HL-60 (cell line): ENCODE measurements around the gene ACTN4.

ENCODE experiments used
- POLR2AphosphoS5 ChIP-seq: IDR thresholded peaks from 2 replicates; pipeline ENCODE4 v1.6.1; 2012; ENCODE audit warnings: low read depth
- SPI1 ChIP-seq: IDR thresholded peaks from 2 replicates; pipeline ENCODE4 v1.6.1; 2012; ENCODE audit warnings: low read depth, mild to moderate bottlenecking, borderline replicate concordance
- TF ChIP-seq, protein P1 (sequence below): IDR thresholded peaks from one replicate; pipeline ENCODE4 v1.5.1; 2011; ENCODE audit warnings: low read length, control low read depth, inconsistent platforms; ENCODE audit not compliant: insufficient read depth
- TF ChIP-seq, protein P2 (sequence below): IDR thresholded peaks from 2 replicates; pipeline ENCODE4 v1.6.1; 2012; ENCODE audit warnings: low read depth; ENCODE audit not compliant: insufficient replicate concordance

DNA sequence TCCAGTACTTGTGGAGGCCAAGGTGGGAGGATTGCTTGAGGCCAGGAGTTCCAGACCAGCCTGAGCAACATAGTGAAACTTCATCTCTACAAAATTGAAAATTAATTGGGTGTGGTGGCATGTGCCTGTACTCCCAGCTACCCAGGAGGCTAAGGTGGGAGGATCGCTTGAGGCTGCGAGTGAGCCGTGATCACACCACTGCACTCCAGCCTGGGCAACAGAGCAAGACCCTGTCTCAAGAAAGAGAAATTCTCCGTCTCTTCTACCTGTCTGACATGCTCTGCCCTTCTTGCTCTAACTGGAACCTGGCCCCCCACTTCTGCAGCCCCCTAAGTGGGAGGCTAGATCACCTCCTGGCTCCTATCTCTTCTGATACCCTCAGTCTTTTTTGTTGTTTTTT lies 21.0 kb upstream of the ACTN4 start:
- TF ChIP-seq, protein P1, sequence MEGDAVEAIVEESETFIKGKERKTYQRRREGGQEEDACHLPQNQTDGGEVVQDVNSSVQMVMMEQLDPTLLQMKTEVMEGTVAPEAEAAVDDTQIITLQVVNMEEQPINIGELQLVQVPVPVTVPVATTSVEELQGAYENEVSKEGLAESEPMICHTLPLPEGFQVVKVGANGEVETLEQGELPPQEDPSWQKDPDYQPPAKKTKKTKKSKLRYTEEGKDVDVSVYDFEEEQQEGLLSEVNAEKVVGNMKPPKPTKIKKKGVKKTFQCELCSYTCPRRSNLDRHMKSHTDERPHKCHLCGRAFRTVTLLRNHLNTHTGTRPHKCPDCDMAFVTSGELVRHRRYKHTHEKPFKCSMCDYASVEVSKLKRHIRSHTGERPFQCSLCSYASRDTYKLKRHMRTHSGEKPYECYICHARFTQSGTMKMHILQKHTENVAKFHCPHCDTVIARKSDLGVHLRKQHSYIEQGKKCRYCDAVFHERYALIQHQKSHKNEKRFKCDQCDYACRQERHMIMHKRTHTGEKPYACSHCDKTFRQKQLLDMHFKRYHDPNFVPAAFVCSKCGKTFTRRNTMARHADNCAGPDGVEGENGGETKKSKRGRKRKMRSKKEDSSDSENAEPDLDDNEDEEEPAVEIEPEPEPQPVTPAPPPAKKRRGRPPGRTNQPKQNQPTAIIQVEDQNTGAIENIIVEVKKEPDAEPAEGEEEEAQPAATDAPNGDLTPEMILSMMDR, result no peak
- TF ChIP-seq SPI1 (no peak), POLR2AphosphoS5 (no peak)
- TF ChIP-seq, protein P2, sequence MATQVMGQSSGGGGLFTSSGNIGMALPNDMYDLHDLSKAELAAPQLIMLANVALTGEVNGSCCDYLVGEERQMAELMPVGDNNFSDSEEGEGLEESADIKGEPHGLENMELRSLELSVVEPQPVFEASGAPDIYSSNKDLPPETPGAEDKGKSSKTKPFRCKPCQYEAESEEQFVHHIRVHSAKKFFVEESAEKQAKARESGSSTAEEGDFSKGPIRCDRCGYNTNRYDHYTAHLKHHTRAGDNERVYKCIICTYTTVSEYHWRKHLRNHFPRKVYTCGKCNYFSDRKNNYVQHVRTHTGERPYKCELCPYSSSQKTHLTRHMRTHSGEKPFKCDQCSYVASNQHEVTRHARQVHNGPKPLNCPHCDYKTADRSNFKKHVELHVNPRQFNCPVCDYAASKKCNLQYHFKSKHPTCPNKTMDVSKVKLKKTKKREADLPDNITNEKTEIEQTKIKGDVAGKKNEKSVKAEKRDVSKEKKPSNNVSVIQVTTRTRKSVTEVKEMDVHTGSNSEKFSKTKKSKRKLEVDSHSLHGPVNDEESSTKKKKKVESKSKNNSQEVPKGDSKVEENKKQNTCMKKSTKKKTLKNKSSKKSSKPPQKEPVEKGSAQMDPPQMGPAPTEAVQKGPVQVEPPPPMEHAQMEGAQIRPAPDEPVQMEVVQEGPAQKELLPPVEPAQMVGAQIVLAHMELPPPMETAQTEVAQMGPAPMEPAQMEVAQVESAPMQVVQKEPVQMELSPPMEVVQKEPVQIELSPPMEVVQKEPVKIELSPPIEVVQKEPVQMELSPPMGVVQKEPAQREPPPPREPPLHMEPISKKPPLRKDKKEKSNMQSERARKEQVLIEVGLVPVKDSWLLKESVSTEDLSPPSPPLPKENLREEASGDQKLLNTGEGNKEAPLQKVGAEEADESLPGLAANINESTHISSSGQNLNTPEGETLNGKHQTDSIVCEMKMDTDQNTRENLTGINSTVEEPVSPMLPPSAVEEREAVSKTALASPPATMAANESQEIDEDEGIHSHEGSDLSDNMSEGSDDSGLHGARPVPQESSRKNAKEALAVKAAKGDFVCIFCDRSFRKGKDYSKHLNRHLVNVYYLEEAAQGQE, result no peak
